Effector CD4-positive, alpha-beta T cell (primary cell): ENCODE measurements around the gene SPG21.
A peak's percentile ranks its signal among the peaks of the same experiment; 100 is the strongest.
"Not testable (repeated sequence)": the region's sequence is repeated elsewhere in the genome, so short reads cannot be mapped to it uniquely, and the experiment has no call there.

ENCODE experiments used
- DNase-seq: peaks from one replicate; pipeline ENCODE4 v3.0.0-alpha.2; 2020
- total RNA-seq: gene quantifications from one replicate; lab custom pipeline; 2026; lab: John Stamatoyannopoulos, UW

SPG21 gene
- total RNA-seq, result 30.8 reads per million, percentile 57 among the genes with 10 or more reads in this experiment

- peak; percentile 87 for DNase-seq
Observed at GRCh38 chr15:64989416-64990167, at the start of gene SPG21. Gene SPG21, minus strand, starts transcription at chr15:64989914. Its CDS starts 6,345 bp downstream, at chr15:64983569.

GRCh38 chr15:65038836-65039235 lies 49.1 kb upstream of the SPG21 start:
- no peak for DNase-seq

GRCh38 chr15:65038428-65038827 lies 48.7 kb upstream of the SPG21 start:
- DNase-seq, result no peak

- DNase-seq, result no peak
Observed at GRCh38 chr15:65037309-65037708, 47.6 kb upstream of the SPG21 start.

- DNase-seq, result no peak
Observed at GRCh38 chr15:65034719-65035118, 45.0 kb upstream of the SPG21 start.

- no peak for DNase-seq
Observed at GRCh38 chr15:65033659-65034269, 44.0 kb upstream of the SPG21 start.

GRCh38 chr15:65032801-65033537 lies 43.3 kb upstream of the SPG21 start:
- DNase-seq, result peak; percentile 24

GRCh38 chr15:65029736-65030208 lies 40.1 kb upstream of the SPG21 start:
- no peak for DNase-seq

- peak; percentile 89 for DNase-seq
Observed at GRCh38 chr15:65028921-65029735, 39.4 kb upstream of the SPG21 start, which contains the start of gene MTFMT. Gene MTFMT, minus strand, starts transcription at chr15:65029639. Its CDS starts 26 bp downstream, at chr15:65029613.

- DNase-seq, result no peak
Observed at GRCh38 chr15:65028338-65028737, 38.6 kb upstream of the SPG21 start.

GRCh38 chr15:65027593-65027992 lies 37.9 kb upstream of the SPG21 start:
- DNase-seq, result no peak

GRCh38 chr15:65026756-65027155 lies 37.0 kb upstream of the SPG21 start:
- DNase-seq, result no peak

GRCh38 chr15:65021488-65021887 lies 31.8 kb upstream of the SPG21 start:
- no peak for DNase-seq

GRCh38 chr15:65020419-65020818 lies 30.7 kb upstream of the SPG21 start:
- DNase-seq, result no peak

GRCh38 chr15:65011198-65011597 lies 21.5 kb upstream of the SPG21 start:
- not testable (repeated sequence) for DNase-seq

GRCh38 chr15:65008983-65009382 lies 19.3 kb upstream of the SPG21 start:
- DNase-seq, result no peak

- DNase-seq, result no peak
Observed at GRCh38 chr15:65006876-65007275, 17.2 kb upstream of the SPG21 start.

- DNase-seq, result no peak
Observed at GRCh38 chr15:65004993-65005392, 15.3 kb upstream of the SPG21 start.

- no peak for DNase-seq
Observed at GRCh38 chr15:64997745-64998375, 8.1 kb upstream of the SPG21 start.

- DNase-seq, result no peak
Observed at GRCh38 chr15:64997066-64997465, 7.4 kb upstream of the SPG21 start.

GRCh38 chr15:64993290-64993689 lies 3.6 kb upstream of the SPG21 start:
- DNase-seq, result no peak
